MCF 10A (cell line): ENCODE measurements around the gene BCL2L11. TPM values are rescaled to one million over a fixed set of nuclear protein-coding genes. Genes with fewer than 3 reads are reported as not detected.
A peak's percentile ranks its signal among the peaks of the same experiment; 100 is the strongest.

Source experiments
- BruUV-seq: library from RNA; stranded (reverse); fragments of 400-500 nt; replicated peaks from 2 replicates; lab custom pipeline; 2021; lab: Mats Ljungman, UMichigan
- CTCF ChIA-PET: fragments of 300-600 bp; sonication (Branson Sonifier 250); formaldehyde crosslinking; extraction: SDS; loops from one replicate; lab custom pipeline; 2021; ENCODE audit warnings: antibody characterized with exemption, inconsistent platforms; lab: Yijun Ruan, JAX
- POLR2A ChIA-PET: fragments of 300-600, 350-650 bp; sonication (Branson Sonifier 250); formaldehyde crosslinking; extraction: SDS; loops from one replicate; lab custom pipeline; 2020; ENCODE audit warnings: antibody characterized with exemption, inconsistent platforms; lab: Yijun Ruan, JAX
- DNase-seq: peaks from one replicate; pipeline ENCODE4 v3.0.0-alpha.2; 2018; ENCODE audit not compliant: unreplicated experiment
- H3K27ac Mint-ChIP-seq: one replicate; pipeline ENCODE4 v1.8.0; 2022; ENCODE audit warnings: mild to moderate bottlenecking, low read depth, mixed read lengths; ENCODE audit not compliant: unreplicated experiment
- H3K27me3 Mint-ChIP-seq: one replicate; pipeline ENCODE4 v1.8.0; 2022; ENCODE audit warnings: mixed read lengths; ENCODE audit not compliant: insufficient read depth, unreplicated experiment
- H3K36me3 Mint-ChIP-seq: one replicate; pipeline ENCODE4 v1.8.0; 2022; ENCODE audit warnings: mild to moderate bottlenecking, moderate library complexity, mixed read lengths; ENCODE audit not compliant: insufficient read depth, unreplicated experiment
- H3K4me1 Mint-ChIP-seq: one replicate; pipeline ENCODE4 v1.8.0; 2022; ENCODE audit warnings: mixed read lengths; ENCODE audit not compliant: insufficient read depth, unreplicated experiment
- H3K4me3 Mint-ChIP-seq: one replicate; pipeline ENCODE4 v1.8.0; 2022; ENCODE audit warnings: mild to moderate bottlenecking, moderate library complexity, mixed read lengths; ENCODE audit not compliant: unreplicated experiment
- H3K9me3 Mint-ChIP-seq: one replicate; pipeline ENCODE4 v1.8.0; 2022; ENCODE audit warnings: mixed read lengths; ENCODE audit not compliant: unreplicated experiment
- CTCF ChIP-seq: fragments of 200-600 bp; IDR thresholded peaks from one replicate; pipeline ENCODE4 v1.8.0; 2022; ENCODE audit warnings: antibody characterized with exemption, mild to moderate bottlenecking; ENCODE audit not compliant: unreplicated experiment
- intact Hi-C: fragments of 100-400 bp; cut with micrococcal nuclease; formaldehyde crosslinking; loops from 2 replicates; pipeline ENCODE4 v1.14.1; 2022
- total RNA-seq: library from RNA; stranded (reverse); gene quantifications from 2 replicates; pipeline ENCODE4 v1.2.3, GENCODE V29; 2022

BCL2L11 gene
- total RNA-seq, 1 experiment from 2014 or later: 5.8 TPM

- Mint-ChIP-seq H3K4me1 (peaks cover 8% of the 10 kb centered on the region), H3K9me3 (no peaks in the 10 kb centered on the region), H3K27ac (no peak overlapping the region), H3K27me3 (no peaks in the 10 kb centered on the region), H3K4me3 (no peak overlapping the region), H3K36me3 (no peaks in the 10 kb centered on the region)
- ChIA-PET POLR2A (interaction anchor here (0.6 kb wide), 2 partner anchors 204 to 623 kb away, joined by 3 read pairs; no protein-coding TSS in a partner anchor), CTCF (interaction anchor here (2.8 kb wide), 1 partner anchor 301 kb away, joined by 16 read pairs; no protein-coding TSS in a partner anchor)
- DNase-seq: no peak
- no peak for TF ChIP-seq CTCF
- intact Hi-C loops: no loop called here
- BruUV-seq: no TSS peak
Measured at GRCh38 chr2:111113838-111114237, 6.9 kb upstream of the BCL2L11 start.

GRCh38 chr2:111116011-111116746, 4.5 kb upstream of the BCL2L11 start:
- CTCF ChIA-PET: interaction anchor here (0.5 to 2.0 kb wide), 5 partner anchors 12 to 304 kb away, joined by 3 to 16 read pairs (median 4); no protein-coding TSS in a partner anchor

GRCh38 chr2:111116843-111117597, 3.7 kb upstream of the BCL2L11 start:
- DNase-seq: peak; percentile 89
- CTCF ChIA-PET: interaction anchor here (0.5 to 2.0 kb wide), 11 partner anchors 13 to 417 kb away, joined by 3 to 16 read pairs (median 3); no protein-coding TSS in a partner anchor
- BruUV-seq: no TSS peak
- POLR2A ChIA-PET: interaction anchor here (1.0 to 1.6 kb wide), 5 partner anchors 23 to 543 kb away, joined by 3 to 4 read pairs (median 4); no protein-coding TSS in a partner anchor
- no peaks in the 10 kb centered on the region for H3K9me3 Mint-ChIP-seq
- intact Hi-C loops: loop anchor here (1.0 to 5.0 kb wide), 4 partner anchors 304 to 582 kb away; no protein-coding TSS in a partner anchor
- peaks cover 8% of the 10 kb centered on the region for H3K4me1 Mint-ChIP-seq
- H3K4me3 Mint-ChIP-seq: peak overlapping the region; percentile 78
- H3K36me3 Mint-ChIP-seq: peaks cover 13% of the 10 kb centered on the region
- peak; percentile 95 for TF ChIP-seq CTCF
- H3K27ac Mint-ChIP-seq: no peak overlapping the region
- H3K27me3 Mint-ChIP-seq: no peaks in the 10 kb centered on the region

More at GRCh38 chr2:111116011-111116746, 4.5 kb upstream of the BCL2L11 start:
- BruUV-seq: no TSS peak
- no peaks in the 10 kb centered on the region for H3K9me3 Mint-ChIP-seq
- H3K27me3 Mint-ChIP-seq: no peaks in the 10 kb centered on the region
- POLR2A ChIA-PET: interaction anchor here (1.1 kb wide), 1 partner anchor 85 kb away, joined by 4 read pairs; no protein-coding TSS in a partner anchor
- no peak overlapping the region for H3K27ac Mint-ChIP-seq
- DNase-seq: no peak
- no peak for TF ChIP-seq CTCF
- peaks cover 8% of the 10 kb centered on the region for H3K4me1 Mint-ChIP-seq
- peaks cover 8% of the 10 kb centered on the region for H3K36me3 Mint-ChIP-seq
- intact Hi-C loops: loop anchor here (2.0 to 5.0 kb wide), 2 partner anchors 303 to 341 kb away; no protein-coding TSS in a partner anchor
- no peak overlapping the region for H3K4me3 Mint-ChIP-seq
